GM21723 (cell line): ENCODE data around the gene MRPS7.
A peak's percentile ranks its signal among the peaks of the same experiment; 100 is the strongest.

Experiments used
- ATAC-seq: cut with Tn5 transposase; IDR thresholded peaks from one replicate; pipeline ENCODE4 v1.9.1; 2021; ENCODE audit warnings: mild to moderate bottlenecking, moderate library complexity; ENCODE audit not compliant: unreplicated experiment

Gene MRPS7

DNA sequence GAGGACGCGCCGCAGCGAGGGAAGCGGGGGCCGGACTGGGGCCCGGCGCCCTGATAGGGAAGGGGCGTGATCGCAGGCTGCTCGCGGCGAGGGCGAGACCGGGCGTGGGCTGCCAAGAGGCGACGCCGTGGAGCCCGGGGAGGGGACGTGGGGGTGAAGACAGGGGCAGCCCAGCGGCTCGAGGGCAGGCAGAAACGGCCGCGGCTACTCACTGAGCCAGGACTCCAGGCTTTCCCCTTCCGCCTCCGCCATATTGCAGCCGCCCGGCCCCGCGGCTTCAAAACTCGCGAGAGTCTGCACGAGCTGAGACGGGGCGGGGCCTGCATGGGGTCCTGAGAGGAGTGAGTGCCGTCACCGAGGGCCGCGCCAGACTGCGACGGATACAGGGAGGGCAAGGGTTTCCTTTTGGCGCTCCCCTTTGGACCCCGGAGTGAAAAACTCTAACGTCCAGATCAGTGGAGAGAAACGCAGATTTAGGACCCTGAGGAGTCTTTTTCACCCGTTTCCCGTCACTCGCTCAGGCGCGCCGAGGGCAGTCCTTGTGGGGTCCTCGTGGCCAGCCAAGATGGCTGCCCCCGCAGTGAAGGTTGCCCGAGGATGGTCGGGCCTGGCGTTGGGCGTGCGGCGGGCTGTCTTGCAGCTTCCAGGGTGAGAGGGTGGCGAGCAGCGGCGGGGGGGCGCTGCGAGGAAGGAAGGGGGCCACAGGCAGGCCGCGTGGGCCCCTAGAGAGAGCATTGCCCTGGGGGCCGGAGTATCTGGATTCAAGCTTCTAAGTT is at the start of gene MRPS7, which contains the start of gene GGA3:
Gene MRPS7, plus strand, starts transcription at position 544 of the 776 bp plus-strand sequence. Its CDS starts 22 bp downstream, at position 566.
Gene GGA3, minus strand, starts transcription at position 271 of the 776 bp plus-strand sequence. Its CDS starts 19 bp downstream, at position 252.
- peak; percentile 83 for ATAC-seq

DNA sequence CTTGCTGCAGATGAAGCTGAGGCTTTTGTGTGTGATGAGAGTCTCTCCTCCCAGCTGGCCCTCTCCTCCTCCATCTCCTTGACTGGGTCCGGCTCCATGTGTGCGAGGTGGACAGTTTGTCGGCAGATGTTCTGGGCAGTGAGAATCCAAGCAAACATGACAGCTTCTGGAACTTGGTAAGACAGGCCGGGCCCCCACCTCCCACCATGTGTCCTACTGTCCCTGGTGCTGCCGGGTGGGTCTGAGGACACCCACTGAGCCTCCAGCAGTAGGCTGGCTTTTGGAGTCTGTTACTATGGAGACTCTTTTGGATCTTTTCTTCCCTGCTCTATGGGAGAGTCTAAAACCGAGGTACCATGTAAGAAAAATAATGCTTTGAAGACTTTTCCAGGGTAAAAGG is 43.5 kb upstream of the MRPS7 start:
- ATAC-seq, result no peak

DNA sequence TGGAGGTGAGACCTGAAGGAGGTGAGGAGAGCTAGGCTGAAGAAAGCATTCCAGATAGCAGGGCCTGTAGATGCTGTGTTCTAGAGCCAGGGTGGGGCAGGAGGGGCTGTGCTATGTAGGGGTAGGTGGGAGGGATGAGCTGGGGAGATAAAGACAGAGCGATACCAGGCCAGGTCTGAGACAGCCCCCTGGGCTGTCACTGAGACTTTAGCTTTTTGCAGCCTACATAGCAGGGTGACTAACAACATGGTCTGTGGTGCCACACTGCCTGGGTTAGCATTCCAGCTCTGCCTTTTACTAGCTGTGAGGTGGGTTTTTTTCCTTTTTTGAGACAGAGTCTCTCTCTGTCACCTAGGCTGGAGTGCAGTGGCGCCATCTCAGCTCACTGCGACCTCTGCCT is 41.9 kb upstream of the MRPS7 start:
- ATAC-seq, result no peak

DNA sequence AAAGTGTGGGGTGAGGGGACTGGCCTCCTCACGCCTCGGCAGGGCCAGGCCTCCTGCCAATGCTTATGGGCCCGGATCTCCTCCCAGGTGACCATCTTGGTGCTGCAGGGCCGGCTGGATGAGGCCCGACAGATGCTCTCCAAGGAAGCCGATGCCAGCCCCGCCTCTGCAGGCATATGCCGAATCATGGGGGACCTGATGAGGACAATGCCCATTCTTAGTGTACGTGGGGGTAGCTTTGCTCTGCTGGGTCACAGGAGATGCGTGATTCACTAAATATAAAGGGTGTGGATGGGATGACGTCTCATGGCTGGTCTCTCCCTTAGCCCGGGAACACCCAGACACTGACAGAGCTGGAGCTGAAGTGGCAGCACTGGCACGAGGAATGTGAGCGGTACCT is 36.7 kb upstream of the MRPS7 start:
- ATAC-seq, result no peak

- no peak for ATAC-seq
Observed at GRCh38 chr17:75227729-75228128, 34.0 kb upstream of the MRPS7 start.

- no peak for ATAC-seq
Observed at GRCh38 chr17:75228305-75228704, 33.4 kb upstream of the MRPS7 start.

GRCh38 chr17:75228847-75229246 is 32.8 kb upstream of the MRPS7 start:
- no peak for ATAC-seq

DNA sequence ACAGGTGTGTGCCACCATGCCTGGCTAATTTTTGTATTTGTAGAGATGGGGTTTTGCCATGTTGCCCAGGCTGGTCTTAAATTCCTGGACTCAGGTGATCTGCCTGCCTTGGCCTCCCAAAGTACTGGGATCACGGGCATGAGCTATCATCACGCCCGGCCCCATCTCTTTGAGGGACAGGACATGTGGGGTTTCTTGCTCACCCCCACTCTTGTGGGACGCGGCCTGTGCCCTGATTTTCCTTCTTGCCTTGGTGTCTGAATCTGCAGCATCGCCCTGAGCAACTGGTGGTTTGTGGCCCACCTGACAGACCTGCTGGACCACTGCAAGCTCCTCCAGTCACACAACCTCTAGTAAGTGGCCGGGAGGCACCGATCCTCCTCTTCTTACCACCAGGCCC is 30.6 kb upstream of the MRPS7 start:
- no peak for ATAC-seq

GRCh38 chr17:75231741-75232464 is 29.8 kb upstream of the MRPS7 start:
- no peak for ATAC-seq

DNA sequence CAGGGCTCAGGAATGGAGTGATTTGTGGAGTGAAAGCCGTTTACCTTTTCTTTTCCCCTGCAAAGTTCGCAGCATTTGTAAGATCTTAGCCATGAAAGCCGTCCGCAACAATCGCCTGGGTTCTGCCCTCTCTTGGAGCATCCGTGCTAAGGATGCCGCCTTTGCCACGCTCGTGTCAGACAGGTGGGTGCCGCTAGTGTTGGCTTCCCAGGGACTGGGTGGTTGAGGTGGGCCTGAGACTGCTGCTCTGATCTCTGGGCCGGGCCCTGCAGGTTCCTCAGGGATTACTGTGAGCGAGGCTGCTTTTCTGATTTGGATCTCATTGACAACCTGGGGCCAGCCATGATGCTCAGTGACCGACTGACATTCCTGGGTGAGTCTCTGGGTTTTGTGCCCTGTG is 28.9 kb upstream of the MRPS7 start:
- no peak for ATAC-seq

GRCh38 chr17:75237100-75238014 is 24.3 kb upstream of the MRPS7 start:
- ATAC-seq, result no peak

GRCh38 chr17:75238020-75238580 is 23.6 kb upstream of the MRPS7 start:
- ATAC-seq, result no peak

- no peak for ATAC-seq
Observed at GRCh38 chr17:75238684-75239191, 22.9 kb upstream of the MRPS7 start.

DNA sequence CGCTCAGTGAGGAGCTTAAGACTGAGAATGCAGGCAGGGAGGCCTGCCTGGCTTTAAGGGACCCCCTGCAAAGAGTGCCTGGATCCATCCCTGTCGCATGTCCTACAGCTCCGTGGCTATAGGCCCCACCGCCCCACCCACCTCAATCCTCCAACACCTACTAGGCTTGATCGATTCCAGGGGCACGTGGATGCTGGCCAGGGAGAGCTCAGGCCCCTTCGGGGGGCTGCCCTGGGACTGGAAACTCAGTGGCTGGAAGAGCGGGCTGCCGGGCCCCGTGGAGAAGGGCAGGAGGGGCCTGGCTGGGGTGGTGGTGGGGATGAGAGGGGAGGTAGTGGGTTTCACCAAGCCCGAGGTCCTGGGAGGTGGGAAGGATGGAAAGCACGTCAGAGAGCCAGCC is 22.5 kb upstream of the MRPS7 start:
- ATAC-seq, result no peak

DNA sequence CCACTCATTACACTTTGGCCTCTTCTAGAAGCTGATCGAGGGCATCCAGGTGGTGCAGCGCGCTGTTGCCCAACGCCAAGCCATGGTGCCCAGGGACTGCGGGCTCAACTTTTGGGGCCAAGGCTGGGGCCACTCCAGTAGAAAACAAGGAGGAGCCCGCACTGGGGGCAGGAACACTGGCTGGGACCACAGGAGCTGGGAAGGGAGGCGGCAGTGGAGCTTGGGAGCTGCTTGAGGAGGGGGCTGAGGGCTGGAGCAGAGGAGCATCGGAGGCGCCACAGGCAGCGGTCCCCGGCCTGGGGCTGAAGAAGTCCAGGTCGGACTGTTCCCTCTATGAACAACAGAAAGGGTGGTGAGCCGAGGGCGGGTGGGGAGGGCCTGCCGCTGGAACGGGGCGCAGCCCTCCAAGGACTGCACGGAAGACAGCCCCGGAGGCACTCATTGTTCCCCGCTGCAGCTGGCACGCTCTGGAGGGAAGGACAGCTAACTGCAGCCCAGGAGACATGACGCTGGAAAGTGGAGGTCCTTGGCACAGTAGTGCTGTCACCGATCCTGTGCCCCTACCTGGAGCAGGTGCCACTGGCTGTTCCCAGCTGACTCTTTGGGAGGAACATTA is 21.8 kb upstream of the MRPS7 start:
- ATAC-seq, result no peak

- no peak for ATAC-seq
Observed at GRCh38 chr17:75240394-75241142, 21.1 kb upstream of the MRPS7 start.

DNA sequence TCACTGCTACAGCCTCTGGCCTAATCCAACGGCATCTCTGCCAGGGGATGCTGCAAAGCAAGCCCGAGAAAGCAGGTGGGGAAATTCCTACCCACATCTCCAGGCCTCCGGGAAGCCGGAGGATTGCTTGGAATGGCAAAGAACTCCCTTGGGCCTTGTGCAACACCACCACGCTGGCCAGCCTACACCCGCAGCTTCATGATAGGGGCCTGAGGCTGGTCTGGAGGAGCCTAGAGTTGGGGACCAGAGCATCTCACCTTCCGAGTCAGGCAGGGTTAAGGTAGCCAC is 20.6 kb upstream of the MRPS7 start:
- no peak for ATAC-seq

GRCh38 chr17:75241502-75241901 is 20.2 kb upstream of the MRPS7 start:
- no peak for ATAC-seq

GRCh38 chr17:75241996-75242460 is 19.7 kb upstream of the MRPS7 start:
- ATAC-seq, result no peak
